NT2/D1 (cell line): ENCODE results near the gene FOXP1.

Experiments
- SUZ12 ChIP-seq: IDR thresholded peaks from 2 replicates; pipeline ENCODE4 v1.6.1; 2011; ENCODE audit not compliant: insufficient read length, insufficient read depth; ENCODE audit errors: extremely low read depth
- YY1 ChIP-seq: IDR thresholded peaks from 2 replicates; pipeline ENCODE4 v1.6.1; 2011; ENCODE audit not compliant: insufficient read length, insufficient read depth
- ZNF274 ChIP-seq: IDR thresholded peaks from 2 replicates; pipeline ENCODE4 v1.6.1; 2011; ENCODE audit warnings: mild to moderate bottlenecking, low read depth, low read length

DNA sequence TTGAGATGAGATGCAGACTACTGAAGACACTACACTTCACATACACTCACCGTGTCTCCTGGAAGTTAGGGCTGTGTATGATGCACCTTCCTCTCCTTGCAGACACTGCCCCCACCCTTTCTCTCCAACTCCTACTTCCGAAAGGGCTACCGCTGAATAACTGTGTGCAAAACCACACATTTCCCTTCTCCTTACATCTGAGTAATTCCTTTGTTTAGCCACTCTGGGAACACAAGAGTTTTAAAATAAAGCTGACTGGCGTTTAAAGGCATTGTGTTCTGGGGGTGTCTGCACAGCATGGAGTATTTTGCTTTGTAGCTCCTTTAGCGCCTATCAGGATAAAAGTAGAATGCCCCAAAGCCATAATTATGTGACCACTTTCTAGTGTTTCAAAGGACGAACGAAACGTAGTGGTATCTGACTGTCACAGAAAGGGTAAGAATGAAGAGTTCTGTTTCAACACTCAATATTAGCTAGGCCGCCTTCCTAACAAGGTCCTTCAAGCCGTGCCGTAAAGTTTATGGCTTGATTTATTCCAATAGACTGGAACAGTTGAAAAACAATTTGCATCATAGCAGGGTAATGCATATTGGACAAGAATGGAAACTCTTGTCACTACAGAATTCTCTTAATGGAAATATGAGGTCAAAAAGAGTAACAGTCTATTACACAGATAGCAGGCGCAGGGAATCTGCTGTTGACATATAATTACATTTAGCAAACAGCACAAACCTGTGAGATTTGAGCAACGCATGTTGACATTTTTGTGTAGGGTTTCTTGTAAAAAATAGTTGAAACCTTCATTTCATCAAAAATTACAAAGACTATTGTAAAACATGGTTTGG, 619.9 kb downstream of the FOXP1 start:
- TF ChIP-seq YY1 (no peak), SUZ12 (no peak), ZNF274 (no peak)
